Mammary microvascular endothelial cell (primary cell): ENCODE measurements around the gene SOX14. TPM values are rescaled to one million over a fixed set of nuclear protein-coding genes. Genes with fewer than 3 reads are reported as not detected.

Experiments used
- total RNA-seq: library from RNA; depleted of rRNA; stranded (reverse); fragments of >200 nt; gene quantifications from 2 replicates; pipeline ENCODE4 v1.2.3, GENCODE V29; 2015

The SOX14 gene
- not detected in 2 replicates for total RNA-seq

GRCh38 chr3:137764001-137764433, at the start of gene SOX14:
Gene SOX14 (plus strand): TSS chr3:137764315. CDS start chr3:137764785, 470 bp downstream.

Other genes starting within 250 kb of the SOX14 start
- not detected in 2 replicates for gene CLDN18, start 245.8 kb downstream of the SOX14 start, total RNA-seq